Activated naive CD8-positive, alpha-beta T cell treated with anti-CD3 and anti-CD28 coated beads, Interleukin-2, amount 50 U/mL, for 24 hours (primary cell): Measurements from ENCODE around the gene HGS.

Experiments used
- ATAC-seq: fragments of 150-1000 bp; cut with Tn5 transposase; one replicate; pipeline ENCODE4 v1.10.0; 2021
- DNase-seq: peaks from one replicate; pipeline ENCODE4 v3.0.0; 2021
- H3K27ac Mint-ChIP-seq: one replicate; pipeline ENCODE4 v1.8.0; 2021; ENCODE audit warnings: mild to moderate bottlenecking, mixed read lengths
- H3K27me3 Mint-ChIP-seq: one replicate; pipeline ENCODE4 v1.8.0; 2021; ENCODE audit warnings: mixed read lengths
- H3K36me3 Mint-ChIP-seq: one replicate; pipeline ENCODE4 v1.8.0; 2021; ENCODE audit warnings: low read depth, mixed read lengths
- H3K4me1 Mint-ChIP-seq: one replicate; pipeline ENCODE4 v1.8.0; 2021; ENCODE audit warnings: mixed read lengths
- H3K4me3 Mint-ChIP-seq: one replicate; pipeline ENCODE4 v1.8.0; 2021; ENCODE audit warnings: mild to moderate bottlenecking, moderate library complexity, mixed read lengths
- H3K9me3 Mint-ChIP-seq: one replicate; pipeline ENCODE4 v1.8.0; 2021; ENCODE audit warnings: mixed read lengths

The HGS gene

GRCh38 chr17:81683584-81684441, at the start of gene HGS, which contains the start of gene ARL16:
TSS of gene HGS (plus strand) at chr17:81684011. CDS start at chr17:81684067, 56 bp downstream.
TSS of gene ARL16 (minus strand) at chr17:81683797. CDS start at chr17:81683753, 44 bp downstream.
- peaks cover 2% of the 10 kb centered on the region for H3K27me3 Mint-ChIP-seq
- H3K9me3 Mint-ChIP-seq = no peaks in the 10 kb centered on the region
- H3K36me3 Mint-ChIP-seq = peaks cover 36% of the 10 kb centered on the region
- H3K4me1 Mint-ChIP-seq = peaks cover 41% of the 10 kb centered on the region
- ATAC-seq = peak; percentile 94
- DNase-seq = peak; percentile 98
- H3K27ac Mint-ChIP-seq = peak within 1 kb of the TSS; percentile 97
- H3K4me3 Mint-ChIP-seq = peak within 1 kb of the TSS; percentile 92

GRCh38 chr17:81635431-81635830, 48.4 kb upstream of the HGS start:
- Mint-ChIP-seq H3K36me3 (peaks cover 11% of the 10 kb centered on the region), H3K9me3 (no peaks in the 10 kb centered on the region), H3K27ac (peak overlapping the region; percentile 95), H3K4me1 (peaks cover 28% of the 10 kb centered on the region), H3K27me3 (no peaks in the 10 kb centered on the region), H3K4me3 (peak overlapping the region; percentile 97)
- ATAC-seq (no peak), DNase-seq (no peak)

- peaks cover 26% of the 10 kb centered on the region for H3K4me1 Mint-ChIP-seq
- peaks cover 11% of the 10 kb centered on the region for H3K36me3 Mint-ChIP-seq
- ATAC-seq (peak; percentile 9), DNase-seq (no peak)
- H3K4me3 Mint-ChIP-seq = peak overlapping the region; percentile 97
- H3K27ac Mint-ChIP-seq = peak overlapping the region; percentile 95
- H3K27me3 Mint-ChIP-seq = no peaks in the 10 kb centered on the region
- no peaks in the 10 kb centered on the region for H3K9me3 Mint-ChIP-seq
Measured at GRCh38 chr17:81635973-81636504, 47.8 kb upstream of the HGS start.

GRCh38 chr17:81636505-81637288, 47.1 kb upstream of the HGS start, which contains the start of the genes NPLOC4 and TSPAN10:
TSS of gene NPLOC4 (minus strand) at chr17:81637112. CDS start at chr17:81636930, 182 bp downstream.
TSS of gene TSPAN10 (plus strand) at chr17:81637196. CDS start at chr17:81642413, 5,217 bp downstream.
- DNase-seq = peak; percentile 90

GRCh38 chr17:81638683-81639082, 45.1 kb upstream of the HGS start:
- Mint-ChIP-seq H3K36me3 (peaks cover 2% of the 10 kb centered on the region), H3K4me1 (peaks cover 21% of the 10 kb centered on the region), H3K4me3 (no peak overlapping the region), H3K9me3 (no peaks in the 10 kb centered on the region), H3K27me3 (no peaks in the 10 kb centered on the region), H3K27ac (no peak overlapping the region)
- no peak for DNase-seq
- no peak for ATAC-seq

More at GRCh38 chr17:81636505-81637288, 47.1 kb upstream of the HGS start, which contains the start of the genes NPLOC4 and TSPAN10:
- H3K9me3 Mint-ChIP-seq = no peaks in the 10 kb centered on the region
- H3K27ac Mint-ChIP-seq = peak within 1 kb of the TSS; percentile 95
- no peaks in the 10 kb centered on the region for H3K27me3 Mint-ChIP-seq
- peaks cover 26% of the 10 kb centered on the region for H3K4me1 Mint-ChIP-seq
- peak within 1 kb of the TSS; percentile 97 for H3K4me3 Mint-ChIP-seq
- ATAC-seq = peak; percentile 91
- H3K36me3 Mint-ChIP-seq = peaks cover 6% of the 10 kb centered on the region

GRCh38 chr17:81640011-81640410, 43.8 kb upstream of the HGS start:
- Mint-ChIP-seq H3K36me3 (peaks cover 2% of the 10 kb centered on the region), H3K27ac (no peak overlapping the region), H3K4me3 (no peak overlapping the region), H3K9me3 (no peaks in the 10 kb centered on the region), H3K4me1 (peaks cover 15% of the 10 kb centered on the region), H3K27me3 (no peaks in the 10 kb centered on the region)
- no peak for DNase-seq
- no peak for ATAC-seq

GRCh38 chr17:81641825-81642489, 41.9 kb upstream of the HGS start:
- no peak for ATAC-seq
- no peak for DNase-seq

GRCh38 chr17:81644496-81644895, 39.3 kb upstream of the HGS start:
- Mint-ChIP-seq H3K9me3 (no peaks in the 10 kb centered on the region), H3K4me1 (no peaks in the 10 kb centered on the region), H3K36me3 (no peaks in the 10 kb centered on the region), H3K4me3 (no peak overlapping the region), H3K27ac (no peak overlapping the region), H3K27me3 (peaks cover 19% of the 10 kb centered on the region)
- ATAC-seq = no peak
- no peak for DNase-seq

More at GRCh38 chr17:81641825-81642489, 41.9 kb upstream of the HGS start:
- Mint-ChIP-seq H3K27me3 (peaks cover 2% of the 10 kb centered on the region), H3K36me3 (no peaks in the 10 kb centered on the region), H3K4me1 (peaks cover 3% of the 10 kb centered on the region), H3K9me3 (no peaks in the 10 kb centered on the region), H3K27ac (no peak overlapping the region), H3K4me3 (no peak overlapping the region)

- H3K36me3 Mint-ChIP-seq = no peaks in the 10 kb centered on the region
- no peak overlapping the region for H3K27ac Mint-ChIP-seq
- H3K27me3 Mint-ChIP-seq = peaks cover 22% of the 10 kb centered on the region
- ATAC-seq (peak; percentile 8), DNase-seq (no peak)
- H3K4me3 Mint-ChIP-seq = no peak overlapping the region
- H3K9me3 Mint-ChIP-seq = no peaks in the 10 kb centered on the region
- no peaks in the 10 kb centered on the region for H3K4me1 Mint-ChIP-seq
Measured at GRCh38 chr17:81644976-81645952, 38.5 kb upstream of the HGS start.

- Mint-ChIP-seq H3K36me3 (no peaks in the 10 kb centered on the region), H3K27ac (no peak overlapping the region), H3K9me3 (no peaks in the 10 kb centered on the region), H3K4me3 (no peak overlapping the region), H3K4me1 (peaks cover 3% of the 10 kb centered on the region), H3K27me3 (peaks cover 22% of the 10 kb centered on the region)
- no peak for DNase-seq
- ATAC-seq = no peak
Measured at GRCh38 chr17:81646869-81647600, 36.8 kb upstream of the HGS start.

GRCh38 chr17:81647640-81648012, 36.2 kb upstream of the HGS start:
- Mint-ChIP-seq H3K4me1 (peaks cover 3% of the 10 kb centered on the region), H3K36me3 (no peaks in the 10 kb centered on the region), H3K27me3 (peaks cover 22% of the 10 kb centered on the region), H3K9me3 (no peaks in the 10 kb centered on the region), H3K4me3 (no peak overlapping the region), H3K27ac (no peak overlapping the region)
- DNase-seq = no peak
- no peak for ATAC-seq

GRCh38 chr17:81648013-81648706, 35.7 kb upstream of the HGS start:
- ATAC-seq (no peak), DNase-seq (no peak)
- H3K27me3 Mint-ChIP-seq = peaks cover 22% of the 10 kb centered on the region
- no peak overlapping the region for H3K27ac Mint-ChIP-seq
- peaks cover 6% of the 10 kb centered on the region for H3K4me1 Mint-ChIP-seq
- no peaks in the 10 kb centered on the region for H3K9me3 Mint-ChIP-seq
- no peak overlapping the region for H3K4me3 Mint-ChIP-seq
- H3K36me3 Mint-ChIP-seq = no peaks in the 10 kb centered on the region
